HUES64 (cell line): ENCODE data around the gene TMC7.
"Not testable (repeated sequence)": the region's sequence is repeated elsewhere in the genome, so short reads cannot be mapped to it uniquely, and the experiment has no call there.

Source experiments
- H3K27ac ChIP-seq: 2 replicates; pipeline ENCODE4 v1.7.0; 2013; ENCODE audit warnings: low read depth, low read length, inconsistent platforms
- H3K27me3 ChIP-seq: 2 replicates; pipeline ENCODE4 v1.6.1; 2013; ENCODE audit warnings: mild to moderate bottlenecking, low read length; ENCODE audit not compliant: insufficient read depth
- H3K36me3 ChIP-seq: 2 replicates; pipeline ENCODE4 v1.6.1; 2013; ENCODE audit warnings: mild to moderate bottlenecking, low read length; ENCODE audit not compliant: insufficient read depth
- H3K4me1 ChIP-seq: 2 replicates; pipeline ENCODE4 v1.6.1; 2013; ENCODE audit warnings: mild to moderate bottlenecking, low read length, moderate library complexity; ENCODE audit not compliant: insufficient read depth
- H3K4me3 ChIP-seq: 2 replicates; pipeline ENCODE4 v1.5.1; 2013; ENCODE audit warnings: mild to moderate bottlenecking, low read length, moderate library complexity
- H3K9ac ChIP-seq: 2 replicates; pipeline ENCODE4 v1.6.1; 2013; ENCODE audit warnings: mild to moderate bottlenecking, low read depth, low read length
- H3K9me3 ChIP-seq: 2 replicates; pipeline ENCODE4 v1.6.1; 2013; ENCODE audit warnings: low read depth, low read length; ENCODE audit not compliant: insufficient read depth
- WGBS: fragments of 150-250, 120-280 bp; methylation state at CpG from one replicate; pipeline ENCODE4 v1.1.7; 2013; ENCODE audit warnings: missing lambda C conversion rate; 5-methylcytosine and 5-hydroxymethylcytosine counted together

TMC7 gene

GRCh38 chr16:18955874-18956580, 27.7 kb upstream of the TMC7 start:
- H3K9me3 ChIP-seq, H3K36me3 ChIP-seq, H3K9ac ChIP-seq, H3K4me3 ChIP-seq, H3K27ac ChIP-seq, H3K4me1 ChIP-seq, H3K27me3 ChIP-seq: not testable (repeated sequence)
- WGBS: 83% methylated on average over 14 of the region's 21 CpGs

GRCh38 chr16:18956658-18957241, 27.0 kb upstream of the TMC7 start:
- not testable (repeated sequence) for H3K27me3 ChIP-seq, H3K9ac ChIP-seq, H3K27ac ChIP-seq, H3K9me3 ChIP-seq, H3K36me3 ChIP-seq, H3K4me1 ChIP-seq, H3K4me3 ChIP-seq
- 90% methylated on average over 6 of the region's 6 CpGs for WGBS

- H3K4me3 ChIP-seq: no peak overlapping the region
- H3K27me3 ChIP-seq: no peaks in the 10 kb centered on the region
- 92% methylated on average over 2 of the region's 2 CpGs for WGBS
- H3K4me1 ChIP-seq: peaks cover 5% of the 10 kb centered on the region; the same call in 1 of the 2 replicates
- no peaks in the 10 kb centered on the region for H3K9me3 ChIP-seq
- no peak overlapping the region for H3K27ac ChIP-seq
- H3K36me3 ChIP-seq: no peaks in the 10 kb centered on the region
- no peak overlapping the region for H3K9ac ChIP-seq
These were observed 25.1 kb upstream of the TMC7 start for GRCh38 chr16:18958621-18959029.

- H3K9ac ChIP-seq: no peak overlapping the region
- no peaks in the 10 kb centered on the region for H3K27me3 ChIP-seq
- no peaks in the 10 kb centered on the region for H3K9me3 ChIP-seq
- H3K36me3 ChIP-seq: no peaks in the 10 kb centered on the region
- H3K27ac ChIP-seq: no peak overlapping the region
- peaks cover 5% of the 10 kb centered on the region; the same call in 1 of the 2 replicates for H3K4me1 ChIP-seq
- H3K4me3 ChIP-seq: no peak overlapping the region
- WGBS: 87% methylated on average over 2 of the region's 2 CpGs
These were observed 24.7 kb upstream of the TMC7 start for GRCh38 chr16:18959031-18959505.

- no peak overlapping the region for H3K27ac ChIP-seq
- 85% methylated on average over 4 of the region's 5 CpGs for WGBS
- no peak overlapping the region for H3K4me3 ChIP-seq
- H3K9ac ChIP-seq: no peak overlapping the region
- H3K36me3 ChIP-seq: no peaks in the 10 kb centered on the region
- no peaks in the 10 kb centered on the region for H3K9me3 ChIP-seq
- H3K27me3 ChIP-seq: no peaks in the 10 kb centered on the region
- H3K4me1 ChIP-seq: no peaks in the 10 kb centered on the region
These were observed 18.2 kb upstream of the TMC7 start for GRCh38 chr16:18965555-18965954.

- H3K9me3 ChIP-seq: no peaks in the 10 kb centered on the region
- H3K27ac ChIP-seq: no peak overlapping the region
- H3K9ac ChIP-seq: no peak overlapping the region
- H3K27me3 ChIP-seq: no peaks in the 10 kb centered on the region
- H3K4me1 ChIP-seq: no peaks in the 10 kb centered on the region
- 97% methylated on average over 5 of the region's 5 CpGs for WGBS
- H3K4me3 ChIP-seq: no peak overlapping the region
- H3K36me3 ChIP-seq: no peaks in the 10 kb centered on the region
These were observed 16.9 kb upstream of the TMC7 start for GRCh38 chr16:18966791-18967190.

- Histone ChIP-seq H3K36me3 (no peaks in the 10 kb centered on the region), H3K4me1 (no peaks in the 10 kb centered on the region), H3K9ac (no peak overlapping the region), H3K27ac (no peak overlapping the region), H3K4me3 (peak overlapping the region; percentile 33), H3K27me3 (no peaks in the 10 kb centered on the region), H3K9me3 (no peaks in the 10 kb centered on the region)
- WGBS: 33% methylated on average over 18 of the region's 18 CpGs
These were observed 14.5 kb upstream of the TMC7 start for GRCh38 chr16:18969050-18969854.

- Histone ChIP-seq H3K27ac (no peak overlapping the region), H3K36me3 (no peaks in the 10 kb centered on the region), H3K9me3 (no peaks in the 10 kb centered on the region), H3K27me3 (no peaks in the 10 kb centered on the region), H3K9ac (no peak overlapping the region), H3K4me3 (no peak overlapping the region), H3K4me1 (no peaks in the 10 kb centered on the region)
- 85% methylated on average over 4 of the region's 4 CpGs for WGBS
These were observed 13.9 kb upstream of the TMC7 start for GRCh38 chr16:18969855-18970240.

- H3K4me3 ChIP-seq: no peak overlapping the region
- no peaks in the 10 kb centered on the region for H3K36me3 ChIP-seq
- no peaks in the 10 kb centered on the region for H3K4me1 ChIP-seq
- H3K9me3 ChIP-seq: no peaks in the 10 kb centered on the region
- no peaks in the 10 kb centered on the region for H3K27me3 ChIP-seq
- no peak overlapping the region for H3K9ac ChIP-seq
- WGBS: 56% methylated on average over 3 of the region's 3 CpGs
- no peak overlapping the region for H3K27ac ChIP-seq
These were observed 8.6 kb upstream of the TMC7 start for GRCh38 chr16:18975109-18975508.

- Histone ChIP-seq H3K4me3 (no peak overlapping the region), H3K27ac (no peak overlapping the region), H3K9ac (no peak overlapping the region), H3K9me3 (no peaks in the 10 kb centered on the region), H3K4me1 (no peaks in the 10 kb centered on the region), H3K27me3 (no peaks in the 10 kb centered on the region), H3K36me3 (no peaks in the 10 kb centered on the region)
- WGBS: 78% methylated on average over 2 of the region's 2 CpGs
These were observed 3.8 kb upstream of the TMC7 start for GRCh38 chr16:18979936-18980335.

- no peaks in the 10 kb centered on the region for H3K27me3 ChIP-seq
- H3K4me1 ChIP-seq: no peaks in the 10 kb centered on the region
- H3K4me3 ChIP-seq: peak overlapping the region; percentile 89
- 78% methylated on average over 11 of the region's 11 CpGs for WGBS
- peak overlapping the region; percentile 73; the same call in 1 of the 2 replicates for H3K27ac ChIP-seq
- no peaks in the 10 kb centered on the region for H3K9me3 ChIP-seq
- H3K9ac ChIP-seq: peak overlapping the region; percentile 82
- no peaks in the 10 kb centered on the region for H3K36me3 ChIP-seq
These were observed 786 bp downstream of the TMC7 start for GRCh38 chr16:18984435-18985005.
